Mononuclear cell (primary cell): Measurements from ENCODE around the gene PLCL2. TPM values are rescaled to one million over a fixed set of nuclear protein-coding genes. Genes with fewer than 3 reads are reported as not detected.

Source experiments
- H3K27me3 ChIP-seq: 2 replicates; pipeline ENCODE4 v1.6.0; 2011; ENCODE audit warnings: low read length, control low read depth; ENCODE audit not compliant: insufficient read depth
- H3K4me1 ChIP-seq: 2 replicates; pipeline ENCODE4 v1.5.1; 2011; ENCODE audit warnings: mild to moderate bottlenecking, low read length, control low read depth; ENCODE audit not compliant: insufficient read depth
- H3K4me3 ChIP-seq: 2 replicates; pipeline ENCODE4 v1.5.1; 2011; ENCODE audit warnings: mild to moderate bottlenecking, low read length, moderate library complexity
- H3K9me3 ChIP-seq: 2 replicates; pipeline ENCODE4 v1.5.1; 2011; ENCODE audit warnings: low read depth, mild to moderate bottlenecking, control low read depth, low read length
- total RNA-seq: library from RNA; depleted of rRNA; stranded (reverse); fragments of >200 nt; gene quantifications from one replicate; pipeline ENCODE4 v1.2.3, GENCODE V29; 2012

Gene PLCL2
- total RNA-seq, 1 donor: 73.6 TPM

- Histone ChIP-seq H3K27me3 (no peaks in the 10 kb centered on the region), H3K4me3 (no peak overlapping the region), H3K9me3 (no peaks in the 10 kb centered on the region), H3K4me1 (peaks cover 23% of the 10 kb centered on the region)
Observed at GRCh38 chr3:17075907-17076306, 191.2 kb downstream of the PLCL2 start.

- H3K27me3 ChIP-seq: no peaks in the 10 kb centered on the region
- H3K4me3 ChIP-seq: no peak overlapping the region
- H3K4me1 ChIP-seq: peaks cover 23% of the 10 kb centered on the region
- H3K9me3 ChIP-seq: no peaks in the 10 kb centered on the region
Observed at GRCh38 chr3:17076940-17077605, 192.3 kb downstream of the PLCL2 start.

- Histone ChIP-seq H3K4me3 (no peak overlapping the region), H3K27me3 (no peaks in the 10 kb centered on the region), H3K4me1 (peaks cover 23% of the 10 kb centered on the region), H3K9me3 (no peaks in the 10 kb centered on the region)
Observed at GRCh38 chr3:17077606-17078005, 192.9 kb downstream of the PLCL2 start.

GRCh38 chr3:17078926-17079465 lies 194.2 kb downstream of the PLCL2 start:
- Histone ChIP-seq H3K9me3 (no peaks in the 10 kb centered on the region), H3K27me3 (no peaks in the 10 kb centered on the region), H3K4me3 (no peak overlapping the region), H3K4me1 (peaks cover 19% of the 10 kb centered on the region)

- no peaks in the 10 kb centered on the region for H3K27me3 ChIP-seq
- H3K9me3 ChIP-seq: no peaks in the 10 kb centered on the region
- no peak overlapping the region for H3K4me3 ChIP-seq
- H3K4me1 ChIP-seq: peaks cover 9% of the 10 kb centered on the region
Observed at GRCh38 chr3:17079933-17080332, 195.2 kb downstream of the PLCL2 start.

- Histone ChIP-seq H3K9me3 (no peaks in the 10 kb centered on the region), H3K4me3 (no peak overlapping the region), H3K27me3 (no peaks in the 10 kb centered on the region), H3K4me1 (peaks cover 8% of the 10 kb centered on the region)
Observed at GRCh38 chr3:17081520-17081919, 196.8 kb downstream of the PLCL2 start.

- H3K27me3 ChIP-seq: no peaks in the 10 kb centered on the region
- no peak overlapping the region for H3K4me3 ChIP-seq
- H3K9me3 ChIP-seq: no peaks in the 10 kb centered on the region
- peaks cover 13% of the 10 kb centered on the region for H3K4me1 ChIP-seq
Observed at GRCh38 chr3:17087509-17087908, 202.8 kb downstream of the PLCL2 start.

GRCh38 chr3:17088017-17088416 lies 203.3 kb downstream of the PLCL2 start:
- no peaks in the 10 kb centered on the region for H3K9me3 ChIP-seq
- H3K4me1 ChIP-seq: peaks cover 13% of the 10 kb centered on the region
- H3K27me3 ChIP-seq: no peaks in the 10 kb centered on the region
- no peak overlapping the region for H3K4me3 ChIP-seq

- H3K9me3 ChIP-seq: no peaks in the 10 kb centered on the region
- no peaks in the 10 kb centered on the region for H3K27me3 ChIP-seq
- H3K4me3 ChIP-seq: no peak overlapping the region
- peaks cover 13% of the 10 kb centered on the region for H3K4me1 ChIP-seq
Observed at GRCh38 chr3:17088602-17089313, 204.0 kb downstream of the PLCL2 start.

- Histone ChIP-seq H3K4me3 (no peak overlapping the region), H3K9me3 (no peaks in the 10 kb centered on the region), H3K4me1 (peaks cover 13% of the 10 kb centered on the region)
Observed at GRCh38 chr3:17089314-17089700, 204.6 kb downstream of the PLCL2 start.

GRCh38 chr3:17090280-17090983 lies 205.7 kb downstream of the PLCL2 start:
- H3K4me3 ChIP-seq: no peak overlapping the region
- no peaks in the 10 kb centered on the region for H3K9me3 ChIP-seq
- no peaks in the 10 kb centered on the region for H3K27me3 ChIP-seq
- peaks cover 13% of the 10 kb centered on the region for H3K4me1 ChIP-seq

More at GRCh38 chr3:17089314-17089700, 204.6 kb downstream of the PLCL2 start:
- no peaks in the 10 kb centered on the region for H3K27me3 ChIP-seq

GRCh38 chr3:17091910-17092582 lies 207.3 kb downstream of the PLCL2 start:
- H3K4me3 ChIP-seq: no peak overlapping the region
- no peaks in the 10 kb centered on the region for H3K9me3 ChIP-seq
- no peaks in the 10 kb centered on the region for H3K27me3 ChIP-seq
- H3K4me1 ChIP-seq: peaks cover 13% of the 10 kb centered on the region

GRCh38 chr3:17092583-17092933 lies 207.8 kb downstream of the PLCL2 start:
- Histone ChIP-seq H3K9me3 (no peaks in the 10 kb centered on the region), H3K4me1 (peaks cover 9% of the 10 kb centered on the region), H3K4me3 (no peak overlapping the region), H3K27me3 (no peaks in the 10 kb centered on the region)

GRCh38 chr3:17094551-17094950 lies 209.8 kb downstream of the PLCL2 start:
- H3K27me3 ChIP-seq: no peaks in the 10 kb centered on the region
- H3K4me3 ChIP-seq: no peak overlapping the region
- H3K9me3 ChIP-seq: no peaks in the 10 kb centered on the region
- H3K4me1 ChIP-seq: no peaks in the 10 kb centered on the region

GRCh38 chr3:17103579-17103978 lies 218.8 kb downstream of the PLCL2 start:
- no peaks in the 10 kb centered on the region for H3K27me3 ChIP-seq
- H3K4me1 ChIP-seq: no peaks in the 10 kb centered on the region
- H3K4me3 ChIP-seq: no peak overlapping the region
- H3K9me3 ChIP-seq: no peaks in the 10 kb centered on the region
